ENCODE measurements around the gene CGN.

The CGN gene

DNA sequence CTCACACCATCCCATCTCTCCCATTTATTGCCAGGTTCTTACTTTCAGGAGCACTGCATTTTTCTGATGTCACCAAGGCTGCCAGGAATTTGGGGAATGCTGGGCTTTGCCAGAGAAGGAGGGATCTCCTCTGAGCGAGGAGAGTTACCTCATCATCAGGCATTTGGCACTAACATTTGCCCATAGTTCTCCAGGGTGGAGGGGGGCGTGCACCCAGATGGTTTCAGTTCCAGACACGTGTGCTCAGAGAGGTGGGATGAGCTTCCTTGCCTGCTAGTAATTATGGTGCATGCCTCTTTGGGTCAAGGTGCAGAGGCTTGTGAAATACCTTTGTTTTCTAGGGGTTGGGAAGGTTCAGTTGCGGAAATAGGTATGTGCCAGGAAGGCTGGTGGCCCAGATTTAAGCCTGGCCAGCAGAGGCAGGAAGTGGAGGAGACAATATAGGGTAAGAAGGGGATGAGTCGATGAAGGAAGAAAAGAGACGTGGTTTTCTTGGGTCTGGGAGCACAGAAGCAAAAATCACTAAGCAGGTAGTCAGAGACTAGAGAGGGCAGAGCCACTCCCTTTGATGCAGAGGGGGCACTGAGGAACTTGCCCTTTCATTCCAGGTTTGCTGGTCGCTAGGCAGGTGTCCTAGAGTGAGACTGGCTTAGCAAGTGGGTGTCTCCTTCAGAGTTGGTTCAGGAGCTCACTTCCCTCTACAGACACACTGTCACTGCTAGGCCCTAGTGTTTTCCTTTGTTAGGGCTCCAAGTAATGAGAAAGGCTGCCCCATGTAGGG, 36.1 kb downstream of the CGN start:
- TF ChIP-seq, protein P1, sequence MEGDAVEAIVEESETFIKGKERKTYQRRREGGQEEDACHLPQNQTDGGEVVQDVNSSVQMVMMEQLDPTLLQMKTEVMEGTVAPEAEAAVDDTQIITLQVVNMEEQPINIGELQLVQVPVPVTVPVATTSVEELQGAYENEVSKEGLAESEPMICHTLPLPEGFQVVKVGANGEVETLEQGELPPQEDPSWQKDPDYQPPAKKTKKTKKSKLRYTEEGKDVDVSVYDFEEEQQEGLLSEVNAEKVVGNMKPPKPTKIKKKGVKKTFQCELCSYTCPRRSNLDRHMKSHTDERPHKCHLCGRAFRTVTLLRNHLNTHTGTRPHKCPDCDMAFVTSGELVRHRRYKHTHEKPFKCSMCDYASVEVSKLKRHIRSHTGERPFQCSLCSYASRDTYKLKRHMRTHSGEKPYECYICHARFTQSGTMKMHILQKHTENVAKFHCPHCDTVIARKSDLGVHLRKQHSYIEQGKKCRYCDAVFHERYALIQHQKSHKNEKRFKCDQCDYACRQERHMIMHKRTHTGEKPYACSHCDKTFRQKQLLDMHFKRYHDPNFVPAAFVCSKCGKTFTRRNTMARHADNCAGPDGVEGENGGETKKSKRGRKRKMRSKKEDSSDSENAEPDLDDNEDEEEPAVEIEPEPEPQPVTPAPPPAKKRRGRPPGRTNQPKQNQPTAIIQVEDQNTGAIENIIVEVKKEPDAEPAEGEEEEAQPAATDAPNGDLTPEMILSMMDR (conservative IDR thresholded peaks at IDR 0.05; ENCODE audit: control insufficient read depth, insufficient read depth, low read depth, low read length), result no peak
- peak; percentile 80 for DNase-seq (ENCODE audit: low read depth)
- no peak overlapping the region for H3K4me3 ChIP-seq (ENCODE audit: control insufficient read depth, low read depth, low read length)

DNA sequence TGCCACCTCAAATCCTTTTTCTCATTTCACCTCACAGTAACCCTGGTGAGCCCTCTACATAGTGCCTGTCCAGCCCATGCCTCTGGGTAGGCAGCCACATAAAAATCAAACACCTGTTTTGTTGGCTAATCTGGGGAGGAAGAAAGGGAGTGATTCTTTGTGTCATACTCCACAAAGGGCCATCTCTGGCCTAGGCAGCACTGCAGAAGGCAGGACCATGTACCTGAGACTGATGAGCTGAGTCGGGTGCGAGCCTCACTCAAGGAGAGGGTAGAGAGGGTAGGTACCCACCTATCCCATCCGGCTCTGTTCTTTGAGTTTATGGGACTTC, 36.7 kb downstream of the CGN start:
- DNase-seq (ENCODE audit: low read depth), result no peak
- TF ChIP-seq, protein P1 (conservative IDR thresholded peaks at IDR 0.05; ENCODE audit: control insufficient read depth, insufficient read depth, low read depth, low read length), result no peak
- no peak overlapping the region for H3K4me3 ChIP-seq (ENCODE audit: control insufficient read depth, low read depth, low read length)

DNA sequence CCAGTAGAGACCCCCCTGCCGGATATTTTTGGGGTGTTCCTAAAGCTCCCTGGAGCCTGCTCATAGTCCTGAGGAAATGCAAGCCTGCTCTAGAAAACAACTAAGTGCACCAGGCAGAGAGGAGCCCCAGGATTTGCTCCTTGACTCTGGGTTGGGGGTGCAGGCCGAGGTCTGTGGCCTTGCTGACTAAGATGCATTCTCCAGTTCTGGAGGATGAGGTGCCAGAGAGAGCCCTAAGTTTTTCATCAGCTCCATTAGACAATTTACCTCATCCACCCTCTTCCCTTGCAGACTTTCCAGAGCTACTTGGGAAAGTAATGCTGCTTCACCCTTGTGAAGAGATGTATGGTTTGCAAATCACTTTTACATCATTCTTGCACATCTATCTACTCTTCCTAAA, 38.0 kb downstream of the CGN start:
- TF ChIP-seq, protein P1 (conservative IDR thresholded peaks at IDR 0.05; ENCODE audit: control insufficient read depth, insufficient read depth, low read depth, low read length), result no peak
- no peak overlapping the region for H3K4me3 ChIP-seq (ENCODE audit: control insufficient read depth, low read depth, low read length)
- no peak for DNase-seq (ENCODE audit: low read depth)

DNA sequence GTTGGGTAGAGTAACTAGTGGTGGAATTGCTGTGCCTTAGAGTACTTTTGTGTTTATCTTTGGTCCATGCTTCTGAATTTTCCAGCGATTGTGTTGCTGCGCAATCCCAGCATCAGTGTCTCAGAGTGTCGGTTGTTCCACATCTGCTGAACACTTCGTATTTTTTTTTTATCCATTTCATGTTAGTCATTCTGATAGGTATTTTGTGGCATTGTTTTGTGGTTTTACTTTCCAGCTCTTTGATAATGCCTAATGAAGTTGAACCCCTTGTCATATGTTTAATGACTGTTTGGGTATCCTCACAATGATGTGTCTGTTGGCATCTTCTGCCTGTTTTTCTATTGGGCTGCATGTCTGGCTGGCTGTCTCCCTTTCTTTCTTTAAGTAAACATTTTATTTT, 42.5 kb downstream of the CGN start:
- DNase-seq (ENCODE audit: low read depth), result peak; percentile 73
- TF ChIP-seq, protein P1 (conservative IDR thresholded peaks at IDR 0.05; ENCODE audit: control insufficient read depth, insufficient read depth, low read depth, low read length), result no peak

DNA sequence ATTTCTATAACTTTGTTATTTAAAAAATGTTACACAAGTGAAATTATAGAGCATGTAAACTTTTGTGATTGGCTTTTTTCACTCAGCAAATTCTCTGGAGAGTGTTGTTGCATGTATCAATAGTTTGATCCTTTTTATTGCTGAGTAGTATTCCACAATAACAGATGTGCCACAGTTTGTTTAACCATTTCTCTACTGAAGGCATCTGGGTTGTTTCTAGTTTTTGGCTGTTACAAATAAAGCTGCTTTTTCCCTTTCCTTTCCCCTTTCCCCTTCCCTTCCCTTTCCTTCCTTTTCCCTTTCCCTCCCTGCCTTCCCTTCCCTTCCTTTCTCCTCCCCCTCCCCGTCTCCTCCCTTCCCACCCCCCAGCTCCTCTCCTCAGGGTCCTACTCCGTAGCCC, 44.9 kb downstream of the CGN start:
- TF ChIP-seq, protein P1 (conservative IDR thresholded peaks at IDR 0.05; ENCODE audit: control insufficient read depth, insufficient read depth, low read depth, low read length), result no peak
- H3K4me3 ChIP-seq (ENCODE audit: control insufficient read depth, low read depth, low read length), result no peak overlapping the region
- no peak for DNase-seq (ENCODE audit: low read depth)

More for the DNA sequence above, 42.5 kb downstream of the CGN start:
- no peak overlapping the region for H3K4me3 ChIP-seq (ENCODE audit: control insufficient read depth, low read depth, low read length)

DNA sequence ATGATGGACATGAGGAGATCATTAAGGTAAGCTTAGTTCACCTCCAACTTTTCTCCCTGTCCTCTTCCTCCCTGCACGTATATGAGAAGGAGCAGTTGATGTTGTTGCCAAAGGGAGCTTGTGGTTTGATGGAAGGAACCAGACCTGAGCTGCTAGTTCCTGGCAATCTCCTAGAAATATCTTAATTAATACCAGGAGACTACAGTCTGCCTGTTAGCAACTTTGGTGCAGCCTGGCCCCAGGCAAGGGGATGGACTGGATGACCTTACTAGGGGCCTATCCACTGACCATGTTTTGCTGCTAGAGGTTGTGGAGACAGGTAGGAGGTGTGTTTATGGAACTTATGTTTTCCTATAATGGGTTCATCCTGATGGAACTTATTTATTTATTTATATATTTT, 51.5 kb downstream of the CGN start:
- DNase-seq (ENCODE audit: low read depth), result no peak
- TF ChIP-seq, protein P1 (conservative IDR thresholded peaks at IDR 0.05; ENCODE audit: control insufficient read depth, insufficient read depth, low read depth, low read length), result no peak
- H3K4me3 ChIP-seq (ENCODE audit: control insufficient read depth, low read depth, low read length), result no peak overlapping the region
